Right hindlimb (tissue), 1 donor: ENCODE measurements around the gene NR5A2.

ENCODE experiments used
- DNase-seq: peaks from one replicate; pipeline ENCODE4 v3.0.0-alpha.2; 2018

The NR5A2 gene

GRCh38 chr1:200036619-200037270 lies 9.2 kb downstream of the NR5A2 start:
- no peak for DNase-seq

- DNase-seq = no peak
Observed at GRCh38 chr1:200037501-200037900, 10.0 kb downstream of the NR5A2 start.

GRCh38 chr1:200037904-200038303 lies 10.4 kb downstream of the NR5A2 start:
- DNase-seq = no peak

- no peak for DNase-seq
Observed at GRCh38 chr1:200038325-200038980, 10.9 kb downstream of the NR5A2 start.

- no peak for DNase-seq
Observed at GRCh38 chr1:200038981-200039848, 11.7 kb downstream of the NR5A2 start.

- no peak for DNase-seq
Observed at GRCh38 chr1:200039849-200040474, 12.5 kb downstream of the NR5A2 start.

DNA sequence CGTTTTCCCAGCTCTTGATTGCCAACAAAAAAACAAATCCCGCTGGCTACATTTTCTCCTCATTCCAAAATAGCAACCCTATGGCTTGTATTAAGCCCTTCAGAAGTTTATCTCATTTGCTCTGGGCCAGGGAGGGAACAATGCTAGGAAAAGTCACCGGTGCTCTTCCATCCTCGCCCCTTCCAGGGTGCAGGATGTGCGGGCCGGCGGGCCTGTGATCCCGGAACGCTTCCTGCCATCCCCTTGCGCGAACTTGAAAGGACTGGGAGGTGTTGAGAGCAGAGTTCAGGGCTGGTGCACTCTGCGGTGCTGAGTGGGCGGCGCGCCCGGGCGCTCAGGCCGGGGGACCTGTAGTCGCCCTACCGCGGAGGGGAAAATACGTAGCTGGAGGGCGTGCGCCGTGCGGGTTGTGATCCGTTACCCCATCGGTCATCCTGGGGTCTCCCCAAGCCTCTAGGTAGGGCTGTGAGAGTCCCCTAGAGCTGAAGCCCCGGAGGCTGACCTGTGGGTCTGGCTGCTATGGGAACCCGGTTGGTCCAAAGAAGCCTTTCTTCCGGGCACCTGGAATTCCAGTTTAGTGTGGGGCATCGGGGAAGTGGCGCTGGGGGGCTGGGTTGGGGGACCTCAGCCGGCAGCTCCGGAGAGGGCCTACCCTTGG lies 13.1 kb downstream of the NR5A2 start:
- no peak for DNase-seq

GRCh38 chr1:200041337-200042118 lies 14.0 kb downstream of the NR5A2 start:
- DNase-seq = no peak

DNA sequence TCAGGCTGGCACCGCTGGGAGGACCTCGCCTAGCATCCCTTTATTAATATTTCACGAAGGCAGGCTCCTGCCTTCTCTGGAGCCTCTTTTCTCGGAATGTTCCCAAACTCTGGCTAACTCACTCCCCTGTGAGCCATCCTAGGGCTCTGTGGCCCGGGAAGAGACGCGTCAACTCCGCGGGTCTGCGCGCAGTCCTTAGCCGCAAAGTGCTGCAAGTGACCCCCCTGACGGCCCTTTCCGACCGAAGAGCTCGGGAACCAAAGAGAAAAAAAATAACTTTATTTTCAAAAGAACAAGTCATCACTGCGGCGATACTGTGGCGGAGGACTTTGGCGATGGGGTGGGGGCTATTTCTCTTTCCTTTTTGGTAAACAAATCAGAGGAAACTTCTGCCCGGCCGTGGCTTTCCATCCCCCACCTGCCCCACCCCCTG lies 14.6 kb downstream of the NR5A2 start:
- no peak for DNase-seq

GRCh38 chr1:200042552-200043335 lies 15.2 kb downstream of the NR5A2 start:
- DNase-seq = no peak

- no peak for DNase-seq
Observed at GRCh38 chr1:200043336-200043668, 15.8 kb downstream of the NR5A2 start.

DNA sequence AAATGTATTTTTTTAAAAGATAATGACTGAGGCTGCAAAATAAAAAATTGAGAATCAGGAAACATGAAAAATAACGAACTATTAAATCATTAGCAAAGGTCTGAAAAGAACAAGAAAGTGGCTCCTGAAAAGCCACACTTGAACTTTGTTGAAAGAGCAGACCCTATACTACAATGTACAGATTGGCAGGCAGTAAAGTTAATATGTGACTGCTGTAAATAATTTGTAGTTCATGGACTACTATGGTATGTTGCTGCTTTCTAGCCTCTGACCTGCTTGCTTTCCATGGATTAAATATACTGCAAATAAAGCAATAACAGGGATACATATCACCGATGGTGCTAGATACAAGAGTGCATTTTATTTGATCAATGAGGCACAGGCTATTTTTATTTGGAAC lies 18.6 kb downstream of the NR5A2 start:
- no peak for DNase-seq

DNA sequence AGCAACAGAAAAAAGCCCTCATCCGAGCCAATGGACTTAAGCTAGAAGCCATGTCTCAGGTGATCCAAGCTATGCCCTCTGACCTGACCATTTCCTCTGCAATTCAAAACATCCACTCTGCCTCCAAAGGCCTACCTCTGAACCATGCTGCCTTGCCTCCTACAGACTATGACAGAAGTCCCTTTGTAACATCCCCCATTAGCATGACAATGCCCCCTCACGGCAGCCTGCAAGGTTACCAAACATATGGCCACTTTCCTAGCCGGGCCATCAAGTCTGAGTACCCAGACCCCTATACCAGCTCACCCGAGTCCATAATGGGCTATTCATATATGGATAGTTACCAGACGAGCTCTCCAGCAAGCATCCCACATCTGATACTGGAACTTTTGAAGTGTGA lies 20.7 kb downstream of the NR5A2 start:
- DNase-seq = no peak

GRCh38 chr1:200049810-200050209 lies 22.3 kb downstream of the NR5A2 start:
- no peak for DNase-seq

DNA sequence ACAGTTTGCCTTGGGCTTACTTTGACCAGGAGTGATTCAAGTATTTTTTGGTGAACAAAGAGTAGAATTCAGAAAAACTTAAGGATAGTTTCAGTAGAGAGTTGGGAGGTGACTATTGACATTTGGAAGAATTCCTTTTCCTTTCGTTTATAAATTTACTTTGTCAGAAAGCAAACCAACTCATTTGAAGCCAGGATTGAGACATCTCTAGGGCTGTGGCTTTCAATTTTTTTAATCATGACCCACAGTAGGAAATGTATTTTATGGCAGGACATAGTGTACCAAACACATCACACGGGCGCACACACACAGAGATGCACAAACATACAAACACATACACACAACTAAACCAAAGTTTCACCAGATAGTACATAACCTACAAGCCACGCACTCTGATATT lies 24.1 kb downstream of the NR5A2 start:
- DNase-seq = no peak

- no peak for DNase-seq
Observed at GRCh38 chr1:200053091-200053490, 25.6 kb downstream of the NR5A2 start.

GRCh38 chr1:200053646-200054045 lies 26.1 kb downstream of the NR5A2 start:
- no peak for DNase-seq

DNA sequence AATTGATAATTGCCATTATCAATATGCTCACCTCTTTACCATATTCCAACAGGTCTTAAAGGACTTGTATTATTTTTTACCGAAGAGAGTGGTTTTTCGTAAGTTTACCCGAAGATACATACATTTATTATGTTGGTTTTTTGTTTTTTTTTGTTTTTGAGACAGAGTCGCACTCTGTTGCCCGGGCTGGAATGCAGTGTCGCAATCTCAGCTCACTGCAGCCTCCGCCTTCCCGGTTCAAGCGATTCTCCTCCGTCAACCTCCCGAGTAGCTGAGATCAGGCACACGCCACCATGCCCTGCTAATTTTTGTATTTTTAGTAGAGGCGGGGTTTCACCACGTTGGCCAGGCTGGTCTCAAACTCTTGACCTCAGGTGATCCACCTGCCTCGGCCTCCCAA lies 30.8 kb downstream of the NR5A2 start:
- no peak for DNase-seq

GRCh38 chr1:200062143-200062542 lies 34.6 kb downstream of the NR5A2 start:
- no peak for DNase-seq

DNA sequence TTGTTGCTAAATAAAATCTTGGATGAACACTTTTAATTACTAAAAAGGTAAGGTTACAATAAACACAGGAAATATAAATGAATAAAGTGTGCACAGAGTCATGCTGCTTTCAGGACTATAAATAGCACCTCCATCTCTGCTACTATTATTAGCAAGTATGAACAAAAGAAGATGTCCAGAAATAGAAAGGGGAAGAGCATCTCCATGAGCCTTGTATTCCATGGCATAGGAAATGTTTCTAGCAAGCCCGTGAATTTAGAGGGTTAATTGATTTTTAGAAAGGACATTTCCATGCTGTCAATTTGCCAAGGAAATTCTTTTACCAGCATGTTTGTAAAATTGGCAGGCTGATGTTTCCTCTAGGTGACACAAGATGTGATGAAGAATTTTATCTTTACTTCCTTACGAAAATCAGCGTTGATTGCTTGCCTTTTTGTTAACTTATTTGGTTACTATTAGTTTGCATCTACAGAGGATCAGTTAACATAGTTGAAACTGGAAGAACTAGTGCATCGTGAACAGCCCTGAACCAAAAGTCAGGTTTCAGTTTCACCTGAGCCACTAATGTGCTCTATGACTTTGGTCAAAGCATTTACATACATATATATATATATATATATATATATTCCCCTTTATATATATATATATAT lies 45.3 kb downstream of the NR5A2 start:
- DNase-seq = no peak

- no peak for DNase-seq
Observed at GRCh38 chr1:200073286-200073637, 45.8 kb downstream of the NR5A2 start.
